Lower leg skin (tissue), 3 donors: ENCODE results near the gene UTP14A.

Experiments
- POLR2A ChIP-seq, 2 donors: fragments of 450-650 bp; IDR thresholded peaks; one replicate each; pipeline ENCODE4 v1.6.1; 2016 to 2017; ENCODE audit warnings: antibody characterized with exemption in 2 of 2, mild to moderate bottlenecking in 1 of 2, moderate library complexity in 1 of 2
- TF ChIP-seq, protein P1 (sequence below), 3 donors: fragments of 450-650 bp; IDR thresholded peaks; one replicate each; pipeline ENCODE4 v1.5.1; 2016; ENCODE audit warnings: antibody characterized with exemption in 3 of 3, mild to moderate bottlenecking in 3 of 3, moderate library complexity in 2 of 3

DNA sequence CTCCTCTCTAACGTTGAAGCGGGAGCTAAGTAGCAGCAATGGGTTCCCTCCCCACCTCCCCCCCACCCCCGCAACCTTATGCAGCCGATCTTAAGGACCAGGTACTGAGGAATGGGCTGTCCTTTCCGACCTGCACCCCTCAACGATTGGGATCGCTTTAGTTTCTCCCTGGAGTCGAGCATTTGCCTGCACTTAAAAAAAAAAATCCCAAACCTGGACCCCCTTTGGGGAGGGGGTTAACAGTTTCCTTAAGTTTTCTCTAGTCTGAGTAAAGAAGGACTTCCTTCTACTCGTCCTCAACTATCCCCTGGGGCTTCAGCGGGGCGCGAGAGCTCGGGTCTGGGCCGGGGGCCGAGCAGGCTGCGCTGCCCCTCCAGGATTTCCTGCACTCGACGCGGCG lies 50.8 kb downstream of the UTP14A start:
- TF ChIP-seq, protein P1, sequence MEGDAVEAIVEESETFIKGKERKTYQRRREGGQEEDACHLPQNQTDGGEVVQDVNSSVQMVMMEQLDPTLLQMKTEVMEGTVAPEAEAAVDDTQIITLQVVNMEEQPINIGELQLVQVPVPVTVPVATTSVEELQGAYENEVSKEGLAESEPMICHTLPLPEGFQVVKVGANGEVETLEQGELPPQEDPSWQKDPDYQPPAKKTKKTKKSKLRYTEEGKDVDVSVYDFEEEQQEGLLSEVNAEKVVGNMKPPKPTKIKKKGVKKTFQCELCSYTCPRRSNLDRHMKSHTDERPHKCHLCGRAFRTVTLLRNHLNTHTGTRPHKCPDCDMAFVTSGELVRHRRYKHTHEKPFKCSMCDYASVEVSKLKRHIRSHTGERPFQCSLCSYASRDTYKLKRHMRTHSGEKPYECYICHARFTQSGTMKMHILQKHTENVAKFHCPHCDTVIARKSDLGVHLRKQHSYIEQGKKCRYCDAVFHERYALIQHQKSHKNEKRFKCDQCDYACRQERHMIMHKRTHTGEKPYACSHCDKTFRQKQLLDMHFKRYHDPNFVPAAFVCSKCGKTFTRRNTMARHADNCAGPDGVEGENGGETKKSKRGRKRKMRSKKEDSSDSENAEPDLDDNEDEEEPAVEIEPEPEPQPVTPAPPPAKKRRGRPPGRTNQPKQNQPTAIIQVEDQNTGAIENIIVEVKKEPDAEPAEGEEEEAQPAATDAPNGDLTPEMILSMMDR (IDR thresholded peaks at IDR 0.05): no peak
- no peak for TF ChIP-seq POLR2A (IDR thresholded peaks at IDR 0.05)
